Neuronal stem cell (in vitro differentiated cells): Measurements from ENCODE around the gene SPRED1.

Experiments
- DNase-seq: peaks from one replicate; pipeline ENCODE4 v3.0.0-alpha.2; 2013; ENCODE audit warnings: low spot score
- H2AFZ ChIP-seq: one replicate; pipeline ENCODE4 v1.6.1; 2013; ENCODE audit warnings: mild to moderate bottlenecking, low read length, inconsistent platforms
- H2AK5ac ChIP-seq: 2 replicates; pipeline ENCODE4 v1.6.1; 2013; ENCODE audit warnings: low read depth, mild to moderate bottlenecking, inconsistent platforms, low read length, moderate library complexity, mixed read lengths
- H2BK120ac ChIP-seq: 2 replicates; pipeline ENCODE4 v1.6.1; 2013; ENCODE audit warnings: low read depth, mild to moderate bottlenecking, inconsistent platforms, low read length, moderate library complexity, mixed read lengths
- H2BK12ac ChIP-seq: one replicate; pipeline ENCODE4 v1.6.1; 2013; ENCODE audit warnings: low read length, inconsistent platforms
- H2BK15ac ChIP-seq: 2 replicates; pipeline ENCODE4 v1.6.1; 2013; ENCODE audit warnings: mild to moderate bottlenecking, low read length, inconsistent platforms, mixed read lengths
- H2BK5ac ChIP-seq: one replicate; pipeline ENCODE4 v1.6.1; 2013; ENCODE audit warnings: inconsistent platforms, mild to moderate bottlenecking, low read length, moderate library complexity
- H3K14ac ChIP-seq: one replicate; pipeline ENCODE4 v1.6.1; 2013; ENCODE audit warnings: low read length, inconsistent platforms
- H3K18ac ChIP-seq: 2 replicates; pipeline ENCODE4 v1.6.1; 2013; ENCODE audit warnings: low read length, inconsistent platforms
- H3K23ac ChIP-seq: 2 replicates; pipeline ENCODE4 v1.6.1; 2013; ENCODE audit warnings: low read depth, mild to moderate bottlenecking, mixed read lengths, low read length, inconsistent platforms; ENCODE audit not compliant: poor library complexity
- H3K27ac ChIP-seq: replicated peaks from 3 replicates; pipeline ENCODE4 v1.5.1; 2013; ENCODE audit warnings: low read length, inconsistent platforms
- H3K27me3 ChIP-seq, 3 experiments: 2 replicates each; pipeline ENCODE4 v1.6.1; 2013; ENCODE audit warnings: low read length in 3 of 3, mild to moderate bottlenecking in 2 of 3, inconsistent platforms in 1 of 3, low read depth in 1 of 3, mixed read lengths in 1 of 3, moderate library complexity in 1 of 3; ENCODE audit not compliant: control insufficient read depth in 3 of 3, insufficient read depth in 3 of 3
- H3K36me3 ChIP-seq, 2 donors: replicated peaks in 1 of 2; 2 replicates each; pipeline ENCODE4 v1.6.1; 2013; ENCODE audit warnings: low read length in 2 of 2; ENCODE audit not compliant: control insufficient read depth in 2 of 2, insufficient read depth in 2 of 2
- H3K4ac ChIP-seq: 2 replicates; pipeline ENCODE4 v1.6.1; 2013; ENCODE audit warnings: inconsistent platforms, mild to moderate bottlenecking, low read length, moderate library complexity
- H3K4me1 ChIP-seq, 2 donors: 1 replicate in 1 of 2; 2 replicates in 1 of 2; pipeline ENCODE4 v1.6.1; 2013; ENCODE audit warnings: low read length in 2 of 2, low read depth in 1 of 2; ENCODE audit not compliant: control insufficient read depth in 2 of 2, insufficient read depth in 1 of 2
- H3K4me2 ChIP-seq: one replicate; pipeline ENCODE4 v1.6.1; 2013; ENCODE audit warnings: mild to moderate bottlenecking, low read length, inconsistent platforms; ENCODE audit not compliant: insufficient read depth, poor library complexity, severe bottlenecking
- H3K4me3 ChIP-seq, 2 donors: 2 replicates each; pipeline ENCODE4 v1.5.1; 2013; ENCODE audit warnings: low read length in 2 of 2, mild to moderate bottlenecking in 2 of 2, inconsistent platforms in 1 of 2, moderate library complexity in 1 of 2
- H3K79me1 ChIP-seq: one replicate; pipeline ENCODE4 v1.6.1; 2013; ENCODE audit warnings: low read depth, mild to moderate bottlenecking, inconsistent platforms, low read length, moderate library complexity
- H3K9ac ChIP-seq: one replicate; pipeline ENCODE4 v1.6.1; 2013; ENCODE audit warnings: mild to moderate bottlenecking, low read depth, low read length, inconsistent platforms; ENCODE audit not compliant: poor library complexity
- H3K9me3 ChIP-seq, 2 donors: replicated peaks in 1 of 2; 2 replicates each; pipeline versions ENCODE3 to v1.6.1; 2013; ENCODE audit warnings: low read length in 2 of 2, mild to moderate bottlenecking in 2 of 2, inconsistent platforms in 1 of 2, low read depth in 1 of 2, mixed read lengths in 1 of 2, moderate library complexity in 1 of 2; ENCODE audit not compliant: control insufficient read depth in 2 of 2, insufficient read depth in 1 of 2
- H4K8ac ChIP-seq: one replicate; pipeline ENCODE4 v1.6.1; 2013; ENCODE audit warnings: low read depth, mild to moderate bottlenecking, inconsistent platforms, low read length, moderate library complexity
- H4K91ac ChIP-seq: one replicate; pipeline ENCODE4 v1.6.1; 2013; ENCODE audit warnings: low read length, low read depth, mild to moderate bottlenecking, inconsistent platforms; ENCODE audit not compliant: poor library complexity
- WGBS, 2 donors: extraction: QIAGEN DNeasy Blood & Tissue Kit; methylation state at CpG; one replicate each; pipeline ENCODE4 v1.1.7; 2013; ENCODE audit warnings: missing lambda C conversion rate in 2 of 2, mixed read lengths in 1 of 2; ENCODE audit not compliant: insufficient read length in 2 of 2, insufficient replicate concordance in 1 of 2; ENCODE audit errors: extremely low coverage in 2 of 2; 5-methylcytosine and 5-hydroxymethylcytosine counted together

SPRED1 gene

GRCh38 chr15:38226608-38227266, 25.9 kb upstream of the SPRED1 start:
- no peaks in the 10 kb centered on the region for H3K27me3 ChIP-seq
- no peak overlapping the region for H4K91ac ChIP-seq
- no peak overlapping the region for H2AFZ ChIP-seq
- H2AK5ac ChIP-seq = no peak overlapping the region
- no peak overlapping the region for H2BK12ac ChIP-seq
- no peak overlapping the region for H3K14ac ChIP-seq
- H3K4me2 ChIP-seq = no peak overlapping the region
- H3K9me3 ChIP-seq = no peaks in the 10 kb centered on the region
- H3K79me1 ChIP-seq = no peaks in the 10 kb centered on the region
- H3K9ac ChIP-seq = no peak overlapping the region
- no peak overlapping the region for H3K4ac ChIP-seq
- no peak overlapping the region for H4K8ac ChIP-seq
- no peak overlapping the region for H3K4me3 ChIP-seq
- H2BK120ac ChIP-seq = no peak overlapping the region
- H3K27ac ChIP-seq = no peak overlapping the region
- H3K36me3 ChIP-seq = no peaks in the 10 kb centered on the region
- H3K23ac ChIP-seq = no peak overlapping the region
- no peak overlapping the region for H2BK15ac ChIP-seq
- no peak overlapping the region for H3K18ac ChIP-seq
- WGBS, 2 donors = no CpG with 5 or more reads among the region's 4 CpGs
- no peak overlapping the region for H2BK5ac ChIP-seq
- DNase-seq = no peak
- H3K4me1 ChIP-seq = peaks cover 0 to 7% of the 10 kb centered on the region in 2 donors

- no peak overlapping the region for H4K91ac ChIP-seq
- H3K4me2 ChIP-seq = no peak overlapping the region
- peaks cover 0 to 7% of the 10 kb centered on the region in 2 donors for H3K4me1 ChIP-seq
- H3K27ac ChIP-seq = no peak overlapping the region
- H3K79me1 ChIP-seq = no peaks in the 10 kb centered on the region
- no peak overlapping the region for H2BK120ac ChIP-seq
- no peak overlapping the region for H4K8ac ChIP-seq
- H3K4me3 ChIP-seq = no peak overlapping the region
- H3K4ac ChIP-seq = no peak overlapping the region
- H2BK12ac ChIP-seq = no peak overlapping the region
- H3K36me3 ChIP-seq = no peaks in the 10 kb centered on the region
- no peak overlapping the region for H3K9ac ChIP-seq
- no peak overlapping the region for H3K18ac ChIP-seq
- no peak overlapping the region for H2BK5ac ChIP-seq
- H3K14ac ChIP-seq = no peak overlapping the region
- no peaks in the 10 kb centered on the region for H3K9me3 ChIP-seq
- H2AFZ ChIP-seq = no peak overlapping the region
- H2AK5ac ChIP-seq = no peak overlapping the region
- H3K23ac ChIP-seq = no peak overlapping the region
- DNase-seq = no peak
- H3K27me3 ChIP-seq = no peaks in the 10 kb centered on the region
- no peak overlapping the region for H2BK15ac ChIP-seq
Observed at GRCh38 chr15:38227941-38228340, 24.7 kb upstream of the SPRED1 start.

- WGBS, 2 donors = no CpG with 5 or more reads among the region's 1 CpG
- no peak overlapping the region for H3K18ac ChIP-seq
Observed at GRCh38 chr15:38228618-38229017, 24.0 kb upstream of the SPRED1 start.

GRCh38 chr15:38229705-38230310, 22.8 kb upstream of the SPRED1 start:
- H4K91ac ChIP-seq = no peak overlapping the region
- no peak overlapping the region for H2AFZ ChIP-seq
- WGBS, 2 donors = no CpG with 5 or more reads among the region's 3 CpGs
- no peaks in the 10 kb centered on the region for H3K36me3 ChIP-seq
- H2AK5ac ChIP-seq = no peak overlapping the region
- H3K14ac ChIP-seq = no peak overlapping the region
- H3K4me2 ChIP-seq = no peak overlapping the region
- no peak overlapping the region for H3K23ac ChIP-seq
- H3K9ac ChIP-seq = no peak overlapping the region
- no peak overlapping the region for H3K27ac ChIP-seq
- no peak overlapping the region for H2BK120ac ChIP-seq
- no peaks in the 10 kb centered on the region for H3K79me1 ChIP-seq
- no peak overlapping the region for H2BK12ac ChIP-seq
- no peak overlapping the region for H4K8ac ChIP-seq
- H3K4ac ChIP-seq = no peak overlapping the region
- no peak overlapping the region for H2BK15ac ChIP-seq
- no peak overlapping the region for H2BK5ac ChIP-seq
- no peaks in the 10 kb centered on the region for H3K9me3 ChIP-seq
- DNase-seq = no peak
- no peak overlapping the region for H3K4me3 ChIP-seq
- H3K4me1 ChIP-seq = peaks cover 0 to 7% of the 10 kb centered on the region in 2 donors
- no peak overlapping the region for H3K18ac ChIP-seq
- H3K27me3 ChIP-seq = no peaks in the 10 kb centered on the region

More at GRCh38 chr15:38228618-38229017, 24.0 kb upstream of the SPRED1 start:
- no peak overlapping the region for H3K14ac ChIP-seq
- H2AFZ ChIP-seq = no peak overlapping the region
- H2BK15ac ChIP-seq = no peak overlapping the region
- H2BK5ac ChIP-seq = no peak overlapping the region
- H3K9me3 ChIP-seq = no peaks in the 10 kb centered on the region
- H3K27ac ChIP-seq = no peak overlapping the region
- no peak overlapping the region for H4K91ac ChIP-seq
- H3K4me2 ChIP-seq = no peak overlapping the region
- H2BK120ac ChIP-seq = no peak overlapping the region
- no peak overlapping the region for H3K4ac ChIP-seq
- no peak overlapping the region for H2AK5ac ChIP-seq
- H4K8ac ChIP-seq = no peak overlapping the region
- no peak overlapping the region for H2BK12ac ChIP-seq
- H3K23ac ChIP-seq = no peak overlapping the region
- no peak for DNase-seq
- H3K9ac ChIP-seq = no peak overlapping the region
- peaks cover 0 to 7% of the 10 kb centered on the region in 2 donors for H3K4me1 ChIP-seq
- no peaks in the 10 kb centered on the region for H3K27me3 ChIP-seq
- no peaks in the 10 kb centered on the region for H3K79me1 ChIP-seq
- H3K4me3 ChIP-seq = no peak overlapping the region
- H3K36me3 ChIP-seq = no peaks in the 10 kb centered on the region
